GM18520 (cell line): Measurements from ENCODE around the gene ZBTB34.
A peak's percentile ranks its signal among the peaks of the same experiment; 100 is the strongest.

Source experiments
- ATAC-seq: cut with Tn5 transposase; IDR thresholded peaks from one replicate; pipeline ENCODE4 v1.9.1; 2021; ENCODE audit not compliant: unreplicated experiment

Gene ZBTB34

DNA sequence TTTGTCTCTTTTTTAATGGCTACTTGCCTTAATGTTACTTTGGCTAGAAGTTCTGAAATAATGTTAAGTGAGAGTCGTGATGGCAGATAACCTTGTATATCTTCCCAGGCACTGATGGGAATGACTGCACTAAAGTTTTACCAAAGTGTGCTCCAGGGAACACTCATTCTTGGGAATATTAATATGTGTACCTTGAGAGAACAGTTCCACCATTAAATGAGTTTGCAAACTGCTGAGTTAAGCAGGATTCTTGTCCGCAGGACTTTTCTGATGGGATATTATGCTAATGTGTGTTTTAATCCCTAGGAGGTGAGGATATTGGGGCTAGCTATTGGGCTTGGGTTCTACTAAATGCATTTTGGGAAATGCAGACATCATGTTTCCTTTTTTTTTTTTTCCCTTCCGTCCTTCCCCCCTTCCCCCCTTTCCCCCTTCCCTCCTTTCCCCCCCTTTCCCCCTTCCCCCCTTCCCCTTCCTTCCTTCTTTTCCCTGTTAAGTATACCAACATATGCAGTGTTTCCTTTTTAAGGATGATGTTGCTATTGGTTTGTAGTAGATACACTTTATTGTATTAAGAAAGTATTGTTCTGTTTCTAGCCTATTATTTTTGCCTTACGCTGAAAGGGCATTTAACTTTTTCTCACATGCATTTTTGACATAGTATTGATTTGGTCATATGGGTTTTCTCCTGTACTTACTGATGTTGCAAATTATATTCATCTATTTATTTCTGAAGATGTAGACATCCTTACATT is 15.5 kb downstream of the ZBTB34 start:
- no peak for ATAC-seq

DNA sequence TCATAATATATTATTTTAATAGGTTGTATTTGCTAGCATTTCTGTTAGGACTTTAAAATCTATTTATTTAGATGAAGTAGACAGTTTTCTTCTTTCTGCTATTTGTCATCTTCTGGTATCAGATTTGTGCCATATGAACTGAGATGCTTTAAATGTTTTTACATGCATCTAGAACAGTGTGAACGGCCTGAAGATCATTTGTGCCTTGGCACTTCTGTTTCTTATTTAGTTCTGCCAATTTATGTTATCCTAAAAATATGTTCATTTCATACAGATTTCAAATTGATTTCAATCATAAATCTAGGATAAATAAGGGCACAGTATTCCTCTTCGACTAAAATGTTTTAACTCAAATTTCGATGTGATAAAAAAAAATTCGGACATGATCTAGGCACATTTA is 16.1 kb downstream of the ZBTB34 start:
- ATAC-seq = no peak

DNA sequence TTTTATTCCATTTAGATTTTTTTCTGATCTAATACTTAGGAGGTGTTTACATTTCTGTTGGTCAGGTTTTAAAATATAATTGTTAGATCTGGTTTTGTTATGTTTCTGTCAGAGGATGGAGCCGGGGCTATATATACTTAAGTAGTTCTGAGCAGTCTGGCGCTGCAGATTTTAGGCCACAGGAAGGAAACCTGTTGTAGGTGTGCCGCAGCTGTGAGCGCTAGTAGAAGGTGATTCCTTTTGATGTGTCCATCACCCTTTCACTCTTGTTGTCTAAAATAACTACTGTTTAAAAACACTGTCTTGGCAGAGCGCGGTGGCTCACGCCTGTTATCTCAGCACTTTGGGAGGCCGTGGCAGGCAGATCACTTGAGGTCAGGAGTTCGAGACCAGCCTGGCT is 17.0 kb downstream of the ZBTB34 start:
- no peak for ATAC-seq

DNA sequence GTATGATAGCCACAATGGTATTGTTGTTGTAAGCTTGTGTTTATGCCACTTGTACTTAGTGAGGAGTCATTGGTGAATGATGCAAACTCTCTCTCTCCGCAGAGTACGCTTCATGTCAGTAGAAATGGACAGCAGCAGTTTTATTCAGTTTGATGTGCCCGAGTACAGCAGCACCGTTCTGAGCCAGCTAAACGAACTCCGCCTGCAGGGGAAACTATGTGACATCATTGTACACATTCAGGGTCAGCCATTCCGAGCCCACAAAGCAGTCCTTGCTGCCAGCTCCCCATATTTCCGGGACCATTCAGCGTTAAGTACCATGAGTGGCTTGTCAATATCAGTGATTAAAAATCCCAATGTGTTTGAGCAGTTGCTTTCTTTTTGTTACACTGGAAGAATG is 18.8 kb downstream of the ZBTB34 start:
- ATAC-seq = no peak

- ATAC-seq = no peak
These were observed 19.9 kb downstream of the ZBTB34 start for GRCh38 chr9:126880226-126880946.

GRCh38 chr9:126880947-126881332 is 20.5 kb downstream of the ZBTB34 start:
- no peak for ATAC-seq

DNA sequence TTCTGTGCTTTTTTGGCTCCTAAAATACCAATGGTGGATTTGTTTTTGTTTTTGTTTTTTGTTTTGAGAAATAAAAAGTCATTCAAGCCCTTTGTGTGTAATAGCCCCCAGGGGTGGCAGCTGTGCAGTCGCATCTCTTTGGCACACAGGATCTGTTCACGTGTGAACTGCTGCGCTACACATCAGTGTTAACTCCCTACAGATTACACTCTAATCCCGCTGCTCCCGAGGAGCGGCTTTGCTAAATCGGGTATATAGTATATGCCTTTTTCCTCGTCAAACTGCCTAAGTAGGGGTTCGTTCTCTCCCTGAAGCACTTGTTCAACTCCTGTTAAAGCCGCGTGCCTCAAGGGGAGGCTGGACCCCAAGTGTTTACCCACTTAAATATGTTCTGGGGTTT is 22.3 kb downstream of the ZBTB34 start:
- no peak for ATAC-seq

- ATAC-seq = no peak
These were observed 23.2 kb downstream of the ZBTB34 start for GRCh38 chr9:126883636-126884035.

DNA sequence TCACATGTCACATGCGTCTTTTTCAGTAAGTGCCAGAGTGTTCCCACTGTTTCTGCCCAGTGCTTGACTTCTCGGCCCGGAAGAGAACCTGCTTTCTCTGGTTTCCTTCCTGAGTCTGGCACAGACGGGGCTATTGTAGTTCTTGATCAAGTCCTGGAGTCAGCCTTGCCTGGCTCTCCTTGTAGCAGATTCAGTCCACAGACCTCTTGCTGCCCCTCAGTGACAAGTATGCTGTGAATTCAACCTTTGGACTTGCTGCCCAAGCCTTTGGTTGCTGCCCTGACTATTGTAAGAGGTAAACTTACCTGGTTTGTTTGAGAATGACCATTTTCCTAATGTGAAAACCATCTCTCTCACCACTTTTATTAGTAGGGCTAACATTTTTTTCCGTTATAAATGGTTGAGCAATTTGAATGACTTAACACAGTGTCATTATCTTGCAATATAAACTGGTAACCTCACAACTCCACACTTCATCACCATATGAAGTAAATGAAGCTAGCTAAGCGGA is 24.7 kb downstream of the ZBTB34 start:
- ATAC-seq = no peak

DNA sequence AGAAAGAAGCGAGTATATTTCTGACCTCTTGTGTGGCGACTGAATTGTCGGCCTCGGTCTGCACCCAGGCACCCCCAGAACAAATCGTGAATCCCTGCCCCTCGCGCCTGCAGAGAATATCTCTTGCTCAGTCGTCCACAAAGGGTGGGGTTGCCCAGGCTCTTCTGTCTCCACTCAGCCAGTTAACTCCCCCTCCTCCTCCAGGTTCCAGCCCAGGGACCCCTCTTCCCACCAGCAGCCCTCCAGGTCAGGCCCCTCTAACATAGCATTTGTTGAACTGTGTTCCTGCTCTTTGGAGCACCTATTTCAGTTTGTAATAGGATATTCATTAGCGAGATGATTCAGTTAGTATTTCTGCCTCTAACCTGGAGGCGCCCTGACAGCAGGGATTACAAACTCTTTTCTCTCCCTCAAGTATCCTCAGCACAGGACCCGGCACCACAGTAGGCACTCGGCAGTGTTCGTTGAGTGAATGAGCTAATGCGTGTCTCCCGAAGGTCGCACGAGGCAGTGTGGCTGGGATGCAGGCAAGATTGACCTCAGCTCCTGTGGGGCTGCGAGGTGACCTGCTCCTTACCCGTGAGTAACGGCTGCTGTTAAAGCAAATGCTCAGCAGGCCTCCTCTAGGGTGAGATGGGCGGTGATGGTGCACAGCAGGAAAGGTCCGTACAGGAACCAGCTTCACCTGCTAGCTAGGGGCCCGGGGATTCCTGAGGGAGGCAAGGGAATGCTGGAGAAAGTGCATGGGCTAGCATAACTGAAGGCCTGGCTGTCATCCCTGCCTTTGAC is 25.8 kb downstream of the ZBTB34 start:
- ATAC-seq = no peak

GRCh38 chr9:126886897-126887296 is 26.5 kb downstream of the ZBTB34 start:
- ATAC-seq = no peak

- no peak for ATAC-seq
These were observed 31.2 kb downstream of the ZBTB34 start for GRCh38 chr9:126891676-126892075.

- no peak for ATAC-seq
These were observed 32.6 kb downstream of the ZBTB34 start for GRCh38 chr9:126893079-126893478.

DNA sequence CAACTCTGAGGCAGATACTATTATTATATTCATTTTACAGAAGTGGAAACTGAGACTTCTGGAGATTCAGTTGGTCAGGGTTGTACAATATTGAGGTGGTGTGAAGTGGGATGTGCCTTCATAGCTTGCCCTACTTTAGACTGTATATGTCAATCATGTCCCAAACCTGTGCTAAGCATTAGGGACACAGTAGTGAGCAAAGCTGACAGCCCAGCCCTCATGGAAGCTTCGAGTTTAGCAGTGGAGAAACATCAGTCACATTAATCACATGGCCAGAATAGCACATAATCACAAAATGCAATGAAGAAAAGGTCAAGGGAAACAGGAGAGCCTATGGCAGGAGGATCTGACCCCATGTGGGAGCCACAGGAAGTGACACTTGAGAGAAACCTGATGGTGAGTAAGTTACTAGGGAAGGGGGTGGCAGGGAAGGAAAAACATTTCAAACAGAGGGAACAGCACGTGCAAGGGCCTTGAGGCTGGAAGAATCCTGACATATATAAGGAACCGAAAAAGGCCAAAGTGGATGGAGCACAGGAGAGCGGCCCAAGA is 33.7 kb downstream of the ZBTB34 start:
- no peak for ATAC-seq

DNA sequence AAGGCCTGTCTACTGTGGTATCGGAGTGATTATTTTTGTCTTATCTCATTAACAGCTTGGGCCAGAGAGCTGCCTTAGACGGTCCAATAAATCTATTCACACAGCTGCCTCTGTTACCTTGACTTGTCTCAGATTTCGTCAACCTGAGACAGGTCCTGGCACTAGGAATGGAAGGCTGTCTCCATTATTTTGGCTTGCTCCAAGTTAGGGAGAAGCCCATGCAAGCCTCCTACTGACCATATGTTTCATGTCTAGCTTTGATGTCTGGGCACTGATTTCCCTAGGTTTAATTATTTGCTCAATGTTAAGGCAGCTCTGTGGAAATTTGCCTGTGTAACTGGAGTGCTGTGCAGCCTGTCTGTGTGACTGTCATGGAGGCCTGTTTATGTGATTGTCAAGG is 41.8 kb downstream of the ZBTB34 start:
- ATAC-seq = no peak

- ATAC-seq = no peak
These were observed 44.1 kb downstream of the ZBTB34 start for GRCh38 chr9:126904586-126904985.

GRCh38 chr9:126906091-126906490 is 45.7 kb downstream of the ZBTB34 start:
- ATAC-seq = no peak

DNA sequence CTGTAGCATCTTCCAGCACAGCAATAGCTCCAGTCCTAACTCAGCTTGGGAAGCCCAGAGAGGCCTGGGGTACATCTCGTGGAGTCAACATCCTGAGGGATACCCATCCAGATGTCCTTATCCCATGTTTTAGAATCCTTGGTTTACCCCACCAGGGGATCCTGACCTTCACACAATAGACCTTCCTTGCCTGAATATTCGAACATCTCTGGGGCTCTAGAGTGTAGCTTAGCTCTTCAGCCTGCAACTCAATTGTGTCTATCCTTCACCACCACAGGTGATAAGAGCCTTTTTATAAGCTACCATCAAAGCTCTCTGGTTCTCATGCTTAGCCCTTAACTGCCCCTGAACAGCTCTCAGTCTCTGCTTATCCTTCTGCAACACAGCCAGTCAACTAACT is 46.6 kb downstream of the ZBTB34 start:
- ATAC-seq = no peak

GRCh38 chr9:126914458-126915280 is 54.2 kb downstream of the ZBTB34 start, which contains the start of gene RALGPS1:
Gene RALGPS1, plus strand, starts transcription at chr9:126914782. Its CDS starts 47,508 bp downstream, at chr9:126962290.
- peak; percentile 97 for ATAC-seq

DNA sequence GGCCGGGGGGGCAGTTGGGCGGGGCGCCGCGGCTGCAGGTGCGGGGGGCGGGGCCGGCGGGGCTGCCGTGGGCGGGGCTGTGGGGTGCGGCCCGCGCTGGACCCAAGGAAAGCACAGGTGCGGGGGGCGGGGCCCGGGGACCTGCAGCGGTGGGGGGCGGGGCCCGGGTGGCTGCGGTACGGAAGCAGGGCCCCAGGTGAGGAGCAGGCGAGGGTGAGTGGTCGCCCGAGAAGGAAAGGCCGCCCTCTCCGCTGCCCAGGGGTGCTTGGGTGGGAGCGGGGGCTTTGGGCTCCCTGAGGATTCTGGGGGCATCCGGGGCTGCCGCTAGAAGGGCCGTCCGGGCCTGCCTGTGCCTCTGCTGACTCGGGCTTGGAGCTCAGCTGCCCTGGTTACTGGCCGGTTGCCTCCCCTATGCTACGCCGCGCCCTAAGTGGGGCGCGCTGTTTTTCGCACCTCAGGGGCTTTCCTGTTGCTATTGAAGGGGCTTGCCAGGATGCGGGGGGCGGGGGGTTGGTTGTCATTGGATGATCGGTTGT is 54.9 kb downstream of the ZBTB34 start:
- no peak for ATAC-seq
